Esophagus muscularis mucosa (tissue), 4 donors: ENCODE data around the gene MSANTD1. TPM values are rescaled to one million over a fixed set of nuclear protein-coding genes. Genes with fewer than 3 reads are reported as not detected.

ENCODE experiments used
- DNase-seq: peaks from one replicate; pipeline ENCODE4 v3.0.0-alpha.2; 2017; ENCODE audit errors: extremely low spot score
- H3K27ac ChIP-seq, 4 donors: fragments of 200-600 bp; sonication (generic); replicated peaks in 1 of 4; 1 replicate in 3 of 4; 2 replicates in 1 of 4; pipeline ENCODE4 v1.5.1; 2016 to 2019; ENCODE audit warnings: mild to moderate bottlenecking in 1 of 4
- H3K27me3 ChIP-seq, 4 donors: fragments of 200-600 bp; sonication (generic); one replicate each; pipeline versions ENCODE4 v1.5.1 to v1.6.0; 2016 to 2019
- H3K36me3 ChIP-seq, 4 donors: fragments of 200-600 bp; sonication (generic); one replicate each; pipeline ENCODE4 v1.5.1; 2016 to 2019
- H3K4me1 ChIP-seq, 4 donors: fragments of 200-600 bp; sonication (generic); one replicate each; pipeline ENCODE4 v1.5.1; 2016 to 2019
- H3K4me3 ChIP-seq, 4 donors: fragments of 200-600 bp; sonication (generic); 1 replicate in 2 of 4; 2 replicates in 2 of 4; pipeline ENCODE4 v1.5.1; 2016 to 2019; ENCODE audit warnings: mild to moderate bottlenecking in 4 of 4, moderate library complexity in 1 of 4
- H3K9me3 ChIP-seq, 4 donors: fragments of 200-600 bp; sonication (generic); 1 replicate in 3 of 4; 2 replicates in 1 of 4; pipeline ENCODE4 v1.5.1; 2016 to 2019
- EP300 ChIP-seq: sonication (generic); formaldehyde crosslinking; IDR thresholded peaks from one replicate; pipeline ENCODE4 v1.6.1; 2017; ENCODE audit warnings: antibody characterized with exemption
- POLR2A ChIP-seq: fragments of 450-650 bp; IDR thresholded peaks from one replicate; pipeline ENCODE4 v1.6.1; 2017; ENCODE audit warnings: antibody characterized with exemption, moderate library complexity, mild to moderate bottlenecking, low read depth
- POLR2AphosphoS5 ChIP-seq, 2 donors: sonication (generic); formaldehyde crosslinking; IDR thresholded peaks; one replicate each; pipeline ENCODE4 v1.6.1; 2017; ENCODE audit warnings: antibody characterized with exemption in 2 of 2
- WGBS: methylation state at CpG from one replicate; pipeline ENCODE4 v1.1.5; 2018; 5-methylcytosine and 5-hydroxymethylcytosine counted together
- intact Hi-C: fragments of 100-400 bp; cut with DNase I; formaldehyde crosslinking; loops from one replicate; pipeline ENCODE4 v1.15.1; 2023
- total RNA-seq, 4 donors: library from RNA; depleted of rRNA; stranded (reverse); fragments of >200 nt; gene quantifications; one replicate each; pipeline versions ENCODE4 v1.1.0 to v1.2.1, GENCODE V29; 2016
- TF ChIP-seq, protein P1 (sequence below), 3 experiments: fragments of 200-600 bp in 2 of 3; fragments of 450-650 bp in 1 of 3; sonication (generic) in 2 of 3; IDR thresholded peaks; one replicate each; pipeline ENCODE4 v1.5.1; 2017 to 2019; ENCODE audit warnings: antibody characterized with exemption in 3 of 3, mild to moderate bottlenecking in 2 of 3, moderate library complexity in 1 of 3

MSANTD1 gene
- total RNA-seq, 4 donors from 2014 or later, result 0.06 to 0.83 (median 0.40) TPM

GRCh38 chr4:3201718-3202702 lies 46.9 kb upstream of the MSANTD1 start:
- peak overlapping the region; percentile 68 to 86 (median 75) for H3K27ac ChIP-seq
- H3K27me3 ChIP-seq, result no peaks in the 10 kb centered on the region
- no peak for DNase-seq
- no peaks in the 10 kb centered on the region for H3K9me3 ChIP-seq
- intact Hi-C loops, result loop anchor here (5.0 to 10.0 kb wide), 2 partner anchors 90 to 97 kb away; partner anchors contain the start of gene RGS12
- H3K4me3 ChIP-seq, result no peak overlapping the region
- H3K36me3 ChIP-seq, result peaks cover 0 to 60% (median 42%) of the 10 kb centered on the region in 4 donors
- H3K4me1 ChIP-seq, result peaks cover 14 to 64% (median 49%) of the 10 kb centered on the region in 4 donors
- 68% methylated on average over 11 of the region's 11 CpGs for WGBS
- TF ChIP-seq POLR2A, result no peak
- TF ChIP-seq EP300, result no peak
- TF ChIP-seq, protein P1, sequence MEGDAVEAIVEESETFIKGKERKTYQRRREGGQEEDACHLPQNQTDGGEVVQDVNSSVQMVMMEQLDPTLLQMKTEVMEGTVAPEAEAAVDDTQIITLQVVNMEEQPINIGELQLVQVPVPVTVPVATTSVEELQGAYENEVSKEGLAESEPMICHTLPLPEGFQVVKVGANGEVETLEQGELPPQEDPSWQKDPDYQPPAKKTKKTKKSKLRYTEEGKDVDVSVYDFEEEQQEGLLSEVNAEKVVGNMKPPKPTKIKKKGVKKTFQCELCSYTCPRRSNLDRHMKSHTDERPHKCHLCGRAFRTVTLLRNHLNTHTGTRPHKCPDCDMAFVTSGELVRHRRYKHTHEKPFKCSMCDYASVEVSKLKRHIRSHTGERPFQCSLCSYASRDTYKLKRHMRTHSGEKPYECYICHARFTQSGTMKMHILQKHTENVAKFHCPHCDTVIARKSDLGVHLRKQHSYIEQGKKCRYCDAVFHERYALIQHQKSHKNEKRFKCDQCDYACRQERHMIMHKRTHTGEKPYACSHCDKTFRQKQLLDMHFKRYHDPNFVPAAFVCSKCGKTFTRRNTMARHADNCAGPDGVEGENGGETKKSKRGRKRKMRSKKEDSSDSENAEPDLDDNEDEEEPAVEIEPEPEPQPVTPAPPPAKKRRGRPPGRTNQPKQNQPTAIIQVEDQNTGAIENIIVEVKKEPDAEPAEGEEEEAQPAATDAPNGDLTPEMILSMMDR (IDR thresholded peaks at IDR 0.05), result no peak
- TF ChIP-seq POLR2AphosphoS5 (IDR thresholded peaks at IDR 0.05), result no peak

- no peak for DNase-seq
- H3K36me3 ChIP-seq, result peaks cover 0 to 60% (median 41%) of the 10 kb centered on the region in 4 donors
- peak overlapping the region; percentile 68 to 86 (median 75) for H3K27ac ChIP-seq
- no peak for TF ChIP-seq POLR2AphosphoS5 (IDR thresholded peaks at IDR 0.05)
- TF ChIP-seq EP300, result no peak
- TF ChIP-seq, protein P1 (IDR thresholded peaks at IDR 0.05), result no peak
- TF ChIP-seq POLR2A, result no peak
- H3K27me3 ChIP-seq, result no peaks in the 10 kb centered on the region
- no peaks in the 10 kb centered on the region for H3K9me3 ChIP-seq
- 76% methylated on average over 22 of the region's 22 CpGs for WGBS
- peak overlapping the region in 1 of 4 donors; percentile 9 for H3K4me3 ChIP-seq
- intact Hi-C loops, result loop anchor here (5.0 to 10.0 kb wide), 2 partner anchors 89 to 98 kb away; partner anchors contain the start of gene RGS12
- H3K4me1 ChIP-seq, result peaks cover 14 to 72% (median 58%) of the 10 kb centered on the region in 4 donors
Measured at GRCh38 chr4:3202836-3203820, 45.8 kb upstream of the MSANTD1 start.

DNA sequence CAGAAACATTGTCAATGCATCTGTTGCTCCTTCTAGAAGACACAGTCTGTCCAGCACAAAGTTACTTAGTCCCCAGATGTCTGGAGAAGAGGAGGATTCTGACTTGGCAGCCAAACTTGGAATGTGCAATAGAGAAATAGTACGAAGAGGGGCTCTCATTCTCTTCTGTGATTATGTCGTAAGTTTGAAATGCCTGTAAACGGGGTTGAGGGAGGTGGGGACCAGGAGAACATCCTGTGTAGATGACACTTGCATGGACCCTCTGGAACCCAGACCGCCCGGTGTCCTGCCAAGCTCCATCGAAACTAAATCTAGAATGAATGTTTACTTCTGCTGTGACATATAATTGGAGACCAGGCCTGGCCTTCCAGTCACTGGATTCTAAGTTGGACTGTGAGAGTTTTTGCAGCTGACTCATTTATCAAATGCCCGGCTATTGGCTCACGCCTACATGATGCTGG lies 45.0 kb upstream of the MSANTD1 start:
- peaks cover 4 to 58% (median 42%) of the 10 kb centered on the region in 4 donors for H3K36me3 ChIP-seq
- H3K4me3 ChIP-seq, result peak overlapping the region in 3 of 4 donors; percentile 9 to 24 (median 22)
- intact Hi-C loops, result loop anchor here (5.0 to 10.0 kb wide), 2 partner anchors 88 to 99 kb away; partner anchors contain the start of gene RGS12
- peak; percentile 95 for DNase-seq
- WGBS, result 23% methylated on average over 8 of the region's 8 CpGs
- no peaks in the 10 kb centered on the region for H3K27me3 ChIP-seq
- peak overlapping the region; percentile 68 to 86 (median 75) for H3K27ac ChIP-seq
- H3K9me3 ChIP-seq, result no peaks in the 10 kb centered on the region
- H3K4me1 ChIP-seq, result peaks cover 14 to 67% (median 58%) of the 10 kb centered on the region in 4 donors
- TF ChIP-seq, protein P1 (IDR thresholded peaks at IDR 0.05), result no peak
- TF ChIP-seq EP300 (peak; percentile 77), POLR2AphosphoS5 (IDR thresholded peaks at IDR 0.05) (peak; percentile 67 to 68)

DNA sequence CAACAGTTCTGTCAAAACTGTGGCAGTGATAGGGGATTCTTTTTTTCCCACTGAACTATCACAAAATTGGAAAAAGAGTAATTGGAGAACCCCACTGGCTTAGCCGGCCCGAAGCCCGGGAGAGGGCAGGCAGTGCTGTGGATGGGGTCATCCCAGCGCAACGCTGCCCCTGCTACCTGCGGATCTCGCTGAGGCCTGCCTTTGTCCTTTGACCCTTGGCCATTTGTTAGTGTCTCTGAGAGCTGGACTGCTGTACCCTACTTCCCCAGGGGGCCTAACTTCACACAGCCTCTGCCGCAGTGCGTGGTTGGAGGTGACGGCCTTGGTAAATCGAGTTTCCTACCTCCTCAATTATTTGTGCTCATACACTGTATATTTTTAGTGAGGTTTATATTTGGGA lies 43.0 kb upstream of the MSANTD1 start:
- Histone ChIP-seq H3K27me3 (no peaks in the 10 kb centered on the region), H3K36me3 (peaks cover 7 to 64% (median 41%) of the 10 kb centered on the region in 4 donors), H3K9me3 (no peaks in the 10 kb centered on the region), H3K4me1 (peaks cover 14 to 60% (median 47%) of the 10 kb centered on the region in 4 donors), H3K4me3 (no peak overlapping the region), H3K27ac (peak overlapping the region in 2 of 4 donors; percentile 28 to 86)
- no peak for DNase-seq
- intact Hi-C loops, result loop anchor here (10.0 kb wide), 1 partner anchor 101 kb away; no protein-coding TSS in a partner anchor
- TF ChIP-seq EP300 (no peak), POLR2AphosphoS5 (IDR thresholded peaks at IDR 0.05) (no peak), POLR2A (no peak)
- TF ChIP-seq, protein P1 (IDR thresholded peaks at IDR 0.05), result no peak
- WGBS, result 89% methylated on average over 11 of the region's 11 CpGs
